HL-60/S4 treated with phorbol 12-myristate 13-acetate at 8.2 ng/mL for 4 days and 3 days (cell line): ENCODE results near the gene ZNF750.

Source experiments
- in situ Hi-C: fragments of 300-500 bp; cut with MboI; formaldehyde crosslinking; loops from 2 replicates; pipeline ENCODE4 v1.15.0; 2022; ENCODE audit warnings: low sequenced_read_pairs

Gene ZNF750

DNA sequence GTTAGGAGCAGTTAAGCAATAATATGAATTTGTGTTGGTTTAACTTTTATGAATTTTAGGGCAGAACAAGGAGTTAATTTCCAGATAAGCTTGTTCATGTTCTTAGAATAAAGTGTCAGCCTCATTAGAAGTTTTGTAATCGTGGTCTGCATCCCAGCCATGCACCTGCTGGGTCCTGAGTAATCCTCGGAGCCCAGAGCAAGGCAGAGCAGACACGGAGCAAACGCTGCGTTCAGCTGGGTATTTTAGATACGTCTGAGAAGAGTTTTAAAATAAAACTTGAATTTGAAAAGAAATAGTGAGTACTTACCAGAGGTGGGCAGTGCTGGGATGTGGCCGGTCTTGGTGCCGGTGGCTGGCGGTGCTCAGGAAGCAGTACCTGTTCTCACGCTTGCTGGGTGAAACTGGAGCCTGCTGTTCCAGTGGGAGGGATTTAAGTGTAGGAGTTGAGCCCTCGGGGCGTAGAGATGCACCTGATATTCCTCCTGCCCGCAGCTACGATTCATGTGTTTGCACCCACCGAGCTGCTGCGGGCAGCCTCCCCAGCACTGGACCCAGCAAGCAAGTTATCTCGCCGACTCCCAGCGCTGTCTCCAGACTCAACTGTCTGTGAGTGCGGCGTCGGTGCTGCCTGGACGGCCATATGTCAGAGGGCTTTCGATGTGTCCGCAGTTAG lies at the start of gene ZNF750:
Gene ZNF750 (minus strand): TSS at position 406 of the 676 bp plus-strand sequence. CDS start 7,568 bp downstream, outside the sequence.
- in situ Hi-C loops: no loop called here

DNA sequence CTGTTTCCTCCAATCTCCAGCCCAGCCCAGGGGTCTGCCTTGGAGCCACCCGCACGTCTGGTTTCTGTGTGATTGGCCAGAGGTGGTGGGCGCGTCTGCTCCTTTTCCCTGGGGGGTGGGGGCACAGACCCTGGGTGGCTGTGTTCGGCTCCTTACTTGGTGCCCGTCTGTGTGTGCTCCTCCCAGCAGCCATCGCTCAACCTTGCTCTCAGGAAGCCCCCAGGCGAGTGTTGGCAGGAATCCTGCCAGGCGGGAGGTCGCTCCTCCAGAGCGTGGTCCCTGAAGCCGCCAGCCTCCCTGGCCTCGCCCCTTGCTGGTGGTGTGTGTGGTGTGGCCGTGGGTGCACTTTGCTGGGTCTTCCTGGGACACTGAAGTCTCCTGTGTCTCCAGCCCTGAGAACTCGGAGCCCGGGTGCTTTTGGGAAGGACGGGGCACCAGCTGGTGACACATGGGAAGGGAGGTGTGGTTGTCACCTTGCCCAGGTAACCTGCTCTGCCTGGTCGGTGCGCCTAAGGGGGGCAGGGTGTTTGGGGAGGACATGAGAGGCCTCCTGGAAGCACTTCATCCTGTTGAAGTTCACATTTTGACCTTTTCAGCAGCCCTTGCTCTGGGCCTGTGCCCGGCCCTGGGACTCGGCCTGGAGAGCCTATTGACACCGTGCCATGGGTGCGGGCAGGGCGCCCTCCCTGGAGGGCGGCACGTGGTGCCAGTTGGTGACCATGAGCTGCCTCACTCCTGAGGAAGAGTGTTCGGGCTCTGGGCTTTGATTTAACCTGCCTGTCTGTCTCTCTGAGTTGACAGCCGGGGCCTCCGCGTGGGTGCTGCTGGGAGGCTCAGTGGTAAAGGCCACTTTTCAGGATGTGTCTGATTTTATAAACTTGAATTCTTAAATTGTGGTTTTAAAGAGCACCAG lies 49.0 kb upstream of the ZNF750 start:
- in situ Hi-C loops: no loop called here

DNA sequence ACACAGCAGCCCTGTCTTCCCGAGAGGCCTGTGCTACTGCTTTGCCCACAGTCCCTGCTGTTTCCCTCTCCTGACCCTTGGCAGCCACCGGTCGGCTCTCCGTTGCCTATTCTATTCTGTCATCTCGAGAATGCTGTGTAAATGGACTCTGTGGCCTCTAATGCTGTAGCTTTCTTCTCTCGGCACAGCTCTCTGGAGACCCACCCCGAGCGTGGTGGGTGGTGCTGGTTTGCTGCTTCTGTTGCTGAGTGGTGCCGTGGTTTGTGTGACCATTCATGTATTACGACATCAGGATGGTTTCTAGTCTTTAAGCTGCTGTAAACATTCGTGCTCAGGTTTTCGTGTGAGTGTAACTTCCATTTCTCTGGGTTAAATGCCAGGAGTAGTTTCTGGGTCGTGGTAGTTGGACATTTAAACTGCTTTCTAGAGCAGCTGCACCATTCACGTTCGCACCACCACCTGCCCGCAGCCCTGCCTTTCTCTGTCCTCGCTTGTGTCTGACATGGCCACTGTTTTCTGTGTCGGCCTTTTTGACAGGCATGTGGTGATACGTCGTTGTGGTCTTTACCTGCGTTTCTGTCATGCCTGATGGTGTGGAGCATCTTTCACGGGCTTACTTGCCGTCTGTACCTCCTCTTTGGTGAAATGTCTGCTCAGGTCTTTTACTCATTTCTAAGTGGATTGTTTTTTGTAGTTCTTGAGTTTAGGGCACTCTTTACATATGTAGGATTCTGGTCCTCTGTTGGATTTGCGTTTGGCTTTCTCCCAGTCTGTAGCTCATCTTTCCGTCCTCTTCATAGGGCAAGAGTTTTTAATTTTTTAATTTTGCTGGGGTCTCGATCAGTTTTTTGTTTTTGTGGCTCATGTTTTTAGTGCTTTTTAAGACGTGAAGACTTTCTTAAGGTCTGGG lies 47.7 kb upstream of the ZNF750 start:
- in situ Hi-C loops: no loop called here

DNA sequence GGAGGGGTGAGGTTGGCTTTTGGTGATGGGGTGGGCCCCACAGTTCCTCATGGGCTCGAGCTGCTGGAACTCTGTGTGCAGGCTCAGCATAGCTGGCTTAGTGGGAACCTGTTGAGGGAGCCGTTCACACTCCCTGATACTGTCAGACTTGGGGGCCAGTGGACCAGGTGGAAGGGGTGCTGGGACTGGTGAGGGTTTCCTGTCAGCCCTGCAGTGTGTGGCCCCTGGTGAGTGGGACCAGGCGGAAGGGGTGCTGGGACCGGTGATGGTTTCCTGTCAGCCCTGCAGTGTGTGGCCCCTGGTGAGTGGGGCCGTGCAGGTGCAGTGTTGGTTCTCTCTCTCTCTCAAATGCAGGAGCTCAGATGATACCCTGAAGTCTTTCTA lies 45.1 kb upstream of the ZNF750 start:
- in situ Hi-C loops: no loop called here

DNA sequence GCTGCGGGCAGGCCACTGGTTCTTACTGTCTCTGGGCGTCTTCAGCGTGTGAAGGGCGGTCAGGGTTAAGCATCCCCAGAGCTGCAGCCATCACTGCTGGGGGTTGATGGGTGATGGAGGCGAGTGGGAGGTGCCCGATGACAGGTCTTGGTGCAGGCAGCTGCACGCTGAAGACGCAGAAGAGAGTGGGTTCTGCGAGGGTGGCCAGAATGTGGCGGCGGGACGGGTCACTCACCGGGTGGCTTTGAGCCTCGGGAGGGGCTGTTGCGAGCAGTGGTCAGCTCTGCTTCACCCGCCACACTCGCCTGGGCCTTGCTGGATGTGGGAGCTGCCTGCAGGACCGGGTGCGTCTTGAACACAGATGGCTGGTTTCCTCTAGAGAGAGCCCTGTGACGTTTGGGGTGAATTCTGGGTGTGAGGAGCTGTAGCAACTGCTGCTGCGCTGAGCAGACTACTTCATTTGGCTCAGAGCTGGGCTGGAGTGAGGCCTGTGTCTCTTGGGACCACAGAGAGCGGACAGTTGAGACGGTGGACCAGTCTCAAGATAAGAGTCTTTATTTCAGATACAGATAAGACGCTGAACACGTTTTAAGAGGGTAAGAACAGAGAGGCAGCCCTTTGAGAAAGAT lies 44.6 kb upstream of the ZNF750 start:
- in situ Hi-C loops: no loop called here

DNA sequence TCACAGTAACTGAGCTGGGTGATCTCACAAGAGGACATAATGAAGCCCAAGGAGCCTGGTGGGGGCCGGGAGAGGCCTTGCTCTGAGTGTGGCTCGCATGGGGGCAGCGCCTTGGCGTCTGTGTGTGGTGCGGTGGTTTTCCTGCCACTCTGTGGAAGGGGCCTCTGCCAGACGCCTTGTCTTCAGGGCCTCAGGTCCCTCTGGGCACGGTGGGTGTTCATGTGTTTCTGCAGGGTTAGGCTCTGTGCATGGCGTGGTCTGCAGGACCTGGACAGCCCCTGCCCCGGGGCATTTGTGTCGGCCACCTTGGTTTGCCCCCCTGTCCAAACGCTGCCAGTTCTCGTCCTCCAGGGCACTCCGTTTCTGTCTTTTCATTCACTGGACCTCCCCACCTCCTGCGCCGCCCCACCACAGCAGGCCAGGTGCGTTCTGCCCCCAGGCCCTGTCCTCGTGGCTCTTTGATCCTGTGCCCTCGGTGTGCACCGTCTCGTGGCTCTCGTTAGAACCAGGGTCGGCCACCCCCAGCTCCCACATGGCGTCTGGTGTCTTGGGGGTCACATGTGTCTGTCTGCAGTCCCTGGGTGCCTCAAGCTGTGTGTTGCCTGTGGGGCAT lies 43.7 kb upstream of the ZNF750 start:
- in situ Hi-C loops: no loop called here

DNA sequence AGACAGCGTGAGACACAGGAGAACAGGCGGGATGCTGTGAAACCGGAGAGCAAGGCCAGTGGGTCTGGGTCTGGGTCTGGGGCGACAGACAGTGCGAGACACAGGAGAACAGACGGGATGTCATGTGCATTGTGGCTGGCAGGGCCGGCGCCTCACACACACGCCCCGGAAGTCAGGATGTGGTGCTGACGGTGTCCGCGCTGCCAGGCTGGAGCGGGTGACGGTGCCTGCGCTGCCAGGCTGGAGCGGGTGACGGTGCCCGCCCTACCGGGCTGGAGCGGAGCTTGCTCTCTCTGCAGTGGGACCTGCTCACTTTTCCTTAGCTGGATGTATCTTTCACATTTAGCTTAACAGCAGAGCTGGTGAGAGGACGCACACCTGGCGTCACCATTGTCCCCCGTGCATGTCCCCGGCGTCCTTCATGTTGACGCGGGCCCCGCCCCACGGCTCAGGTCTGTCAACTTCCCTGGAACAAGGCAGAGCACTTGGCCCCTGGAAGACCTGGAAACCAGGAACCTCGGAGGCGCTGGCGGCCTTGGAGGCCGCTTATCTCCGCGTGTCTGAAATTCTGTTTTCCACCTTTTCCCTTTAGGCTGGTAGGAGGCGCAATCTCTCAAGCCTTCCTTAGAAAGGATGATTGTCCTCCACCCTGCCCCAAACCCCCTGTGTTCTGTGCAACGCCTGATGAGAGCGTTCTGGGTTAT lies 43.0 kb upstream of the ZNF750 start:
- in situ Hi-C loops: no loop called here

DNA sequence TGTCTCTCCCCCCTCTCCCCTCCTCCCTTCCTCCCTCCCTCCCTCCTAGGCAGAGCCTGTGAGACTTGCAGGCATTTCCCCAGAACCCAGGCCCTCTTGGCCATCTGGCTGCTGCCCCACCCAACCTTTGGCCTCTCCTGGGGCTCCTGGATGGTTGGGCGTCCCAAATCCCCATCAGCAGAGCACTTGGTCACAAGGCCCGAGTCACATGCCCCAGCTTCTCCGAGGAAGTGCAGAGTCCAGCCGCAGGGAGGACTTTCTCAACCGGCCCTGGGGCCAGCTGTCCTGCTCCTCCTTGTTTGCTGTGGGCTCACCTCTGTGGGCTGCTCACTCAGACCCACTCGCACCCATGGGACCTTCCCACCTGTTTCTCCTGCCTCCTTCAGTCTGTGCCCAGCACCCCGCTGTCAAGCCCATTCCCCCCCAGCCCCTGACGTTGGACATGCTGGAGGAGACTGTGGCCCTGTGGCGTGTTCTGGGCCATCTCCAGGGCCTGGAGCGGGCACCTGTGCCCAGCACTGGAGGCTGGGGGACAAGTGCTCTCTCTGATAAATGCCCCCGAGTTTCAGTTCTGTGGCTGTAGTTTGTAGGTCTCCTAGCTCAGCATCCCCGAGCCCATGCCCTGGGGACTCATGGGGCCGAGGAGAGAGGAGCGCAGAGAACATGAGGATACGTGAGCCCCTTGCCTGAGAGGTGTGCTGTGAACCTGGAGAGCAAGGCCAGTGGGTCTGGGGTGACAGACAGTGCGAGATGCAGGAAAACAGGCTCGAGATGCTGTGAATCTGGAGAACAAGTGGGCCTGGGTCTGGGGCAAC lies 42.3 kb upstream of the ZNF750 start:
- in situ Hi-C loops: no loop called here

DNA sequence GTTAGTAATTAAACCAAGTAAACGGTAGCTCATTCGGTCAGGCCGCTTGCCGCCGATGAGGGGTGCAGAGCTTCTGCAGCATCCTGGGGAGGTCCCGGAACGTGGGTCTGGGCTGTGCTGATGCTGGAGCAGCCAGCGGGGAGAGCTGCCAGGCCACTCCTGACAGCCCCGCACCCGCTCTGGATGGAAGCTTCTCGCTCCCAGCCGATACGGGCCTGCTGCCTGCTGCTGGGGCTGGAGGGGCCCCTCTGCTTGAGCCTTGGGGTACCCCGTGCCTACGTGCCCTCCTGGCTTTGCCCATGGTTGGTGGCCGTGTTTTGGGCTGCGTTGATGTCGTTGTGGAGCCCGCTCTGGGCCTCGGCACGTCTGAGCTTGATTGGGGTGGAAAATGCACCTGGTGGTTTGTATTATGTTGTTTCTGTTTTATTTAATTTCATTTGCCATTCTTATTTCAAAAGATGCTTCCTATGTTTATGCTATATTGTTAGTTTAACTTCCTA lies 41.6 kb upstream of the ZNF750 start:
- in situ Hi-C loops: no loop called here

DNA sequence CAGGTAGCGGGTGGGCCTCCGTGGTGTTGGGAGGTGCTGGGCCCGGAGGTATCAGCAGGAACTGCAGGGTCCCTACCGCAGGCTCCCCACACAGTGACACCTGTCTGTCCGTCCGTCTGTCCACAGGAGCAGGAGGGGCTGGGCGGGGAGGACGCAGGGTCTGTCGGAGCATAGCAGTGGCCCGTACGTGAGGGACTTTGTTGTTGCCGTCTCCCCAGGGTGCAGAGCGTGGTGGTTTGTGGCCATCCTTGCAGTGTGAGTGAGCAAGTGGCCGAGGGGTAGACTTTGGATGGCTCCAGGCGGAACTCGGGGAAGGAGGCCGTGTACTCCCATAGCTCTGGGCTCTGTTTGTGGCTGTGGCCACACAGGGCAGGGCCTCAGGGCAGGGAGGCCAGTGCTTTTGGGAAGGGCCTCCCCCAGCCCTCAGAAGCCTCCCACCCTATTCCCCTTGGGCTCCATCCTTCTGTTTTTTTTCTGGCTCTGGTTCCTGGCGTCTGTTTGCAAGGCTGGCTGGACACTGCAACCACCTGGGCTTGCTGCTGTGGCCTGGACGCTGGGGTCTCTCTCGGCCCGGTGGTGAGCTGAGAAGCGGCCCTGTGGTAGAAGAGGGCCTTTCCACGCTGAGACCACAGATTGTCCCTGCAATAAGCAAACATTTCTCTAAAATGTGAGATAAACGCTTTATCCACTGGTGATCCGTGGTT lies 41.0 kb upstream of the ZNF750 start:
- in situ Hi-C loops: no loop called here

DNA sequence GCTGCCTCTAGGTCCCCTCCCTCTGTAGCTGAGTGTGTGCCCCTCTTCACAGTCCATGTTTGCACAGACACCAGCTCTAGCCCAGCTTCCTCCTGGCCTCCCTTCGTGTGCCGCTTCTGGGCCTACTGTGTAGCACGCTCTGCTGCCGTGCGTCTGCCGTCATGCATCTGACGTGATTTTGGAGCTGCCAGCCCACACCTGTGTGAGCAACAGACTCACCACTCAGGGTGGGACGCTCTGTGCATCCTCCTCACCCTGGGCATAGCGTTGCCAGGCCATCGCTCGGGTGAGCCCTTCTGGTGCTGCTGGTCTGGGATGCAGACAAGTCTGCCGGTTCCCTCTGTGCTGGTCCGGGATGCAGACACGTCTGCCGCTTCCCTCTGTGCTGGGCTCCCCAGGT lies 39.4 kb upstream of the ZNF750 start:
- in situ Hi-C loops: no loop called here

DNA sequence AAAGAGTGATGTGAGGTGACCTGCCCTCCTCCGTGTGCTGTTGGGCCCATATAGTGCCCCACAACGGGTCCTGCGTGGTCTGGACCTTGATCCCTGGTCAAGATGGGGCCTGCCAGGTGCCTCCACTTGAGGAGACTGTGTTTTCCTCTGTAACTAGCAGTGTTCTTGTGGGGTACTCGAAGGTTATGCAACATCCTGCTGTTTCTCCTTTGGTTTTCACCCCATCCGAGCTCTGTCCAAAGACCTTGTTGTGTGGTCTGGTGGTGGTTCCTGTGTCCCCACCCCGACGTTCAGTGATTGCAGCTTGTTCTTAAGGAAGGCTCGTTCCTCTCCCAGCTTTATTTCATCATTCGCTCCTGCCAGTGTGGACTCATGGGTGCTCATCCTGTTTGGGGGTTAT lies 38.7 kb upstream of the ZNF750 start:
- in situ Hi-C loops: no loop called here

DNA sequence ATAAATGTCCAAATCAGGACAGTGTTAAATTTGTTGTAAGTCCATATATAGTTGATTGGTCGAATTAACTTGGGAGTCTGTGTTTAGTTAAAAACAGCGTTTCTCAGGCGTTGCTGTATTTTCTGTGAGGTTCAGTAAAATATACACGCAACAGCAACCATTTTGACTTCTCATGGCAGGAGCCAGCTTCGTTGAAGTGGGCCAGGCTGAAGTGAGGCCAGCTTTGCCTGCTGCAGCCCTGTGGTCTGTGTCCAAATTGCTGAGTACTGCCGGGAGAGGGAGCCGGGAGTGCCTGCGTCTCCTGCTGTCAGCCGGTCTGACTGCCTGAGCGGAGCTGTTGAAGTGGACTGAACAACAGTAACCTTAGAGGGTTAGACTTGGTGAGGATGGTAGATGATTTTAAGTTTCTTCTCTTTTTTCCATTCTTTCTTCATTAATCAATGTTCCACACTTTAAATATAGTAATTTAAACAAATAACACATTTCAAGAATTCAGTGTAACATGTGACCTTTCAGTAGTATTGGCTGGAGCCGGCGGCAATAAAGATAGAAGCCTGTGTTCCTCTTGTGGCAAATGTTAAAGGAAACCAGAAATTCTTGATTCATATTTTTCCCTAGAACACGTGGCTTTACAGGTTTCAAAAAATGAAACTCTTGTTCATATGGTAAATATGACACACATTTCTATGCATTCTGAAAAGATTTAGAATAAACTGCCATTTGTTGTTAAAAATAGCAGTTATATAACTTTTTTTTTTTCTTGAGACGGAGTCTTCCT lies 37.0 kb upstream of the ZNF750 start:
- in situ Hi-C loops: no loop called here

DNA sequence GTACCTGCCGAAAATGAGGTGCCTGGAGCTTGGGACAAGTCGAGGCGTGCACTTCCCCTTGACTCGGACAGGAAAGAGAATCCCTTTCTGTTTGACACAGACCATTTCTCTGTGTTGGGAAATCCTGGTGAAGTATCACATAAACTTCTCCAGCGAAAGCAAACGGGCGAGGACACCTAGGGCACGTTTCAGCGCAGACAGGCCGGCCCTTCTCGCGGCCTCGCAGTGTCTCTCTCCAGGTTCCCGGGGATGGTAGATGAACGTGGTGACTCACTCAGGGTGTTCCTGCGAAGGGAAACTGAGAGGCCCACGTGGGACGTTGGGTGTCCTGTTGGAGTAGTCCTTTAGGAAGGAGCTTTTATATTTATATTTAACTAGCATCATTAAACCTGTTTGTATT lies 36.3 kb upstream of the ZNF750 start:
- in situ Hi-C loops: no loop called here

DNA sequence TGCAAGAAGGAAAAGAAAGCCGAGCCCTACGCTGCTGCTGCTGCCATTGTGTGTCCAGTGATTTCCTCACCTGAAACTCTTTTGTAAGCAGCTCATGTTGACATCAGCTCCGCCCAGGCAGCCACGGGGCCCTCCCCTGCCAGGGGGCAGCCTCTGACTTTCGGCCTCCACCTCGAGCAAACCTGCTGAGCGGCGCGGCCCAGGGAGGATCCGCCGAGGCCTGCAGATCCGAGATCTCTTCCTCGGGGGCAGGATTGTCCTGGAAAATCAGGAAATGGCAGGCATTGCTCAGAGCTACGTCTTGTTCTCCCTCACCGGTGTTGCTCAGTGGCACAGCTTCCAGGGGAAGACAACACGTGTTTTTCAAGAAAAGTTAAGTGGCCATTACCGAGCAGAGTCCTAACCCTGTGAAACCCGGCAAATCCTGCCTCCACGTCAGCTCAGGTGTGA lies 35.6 kb upstream of the ZNF750 start:
- in situ Hi-C loops: no loop called here

DNA sequence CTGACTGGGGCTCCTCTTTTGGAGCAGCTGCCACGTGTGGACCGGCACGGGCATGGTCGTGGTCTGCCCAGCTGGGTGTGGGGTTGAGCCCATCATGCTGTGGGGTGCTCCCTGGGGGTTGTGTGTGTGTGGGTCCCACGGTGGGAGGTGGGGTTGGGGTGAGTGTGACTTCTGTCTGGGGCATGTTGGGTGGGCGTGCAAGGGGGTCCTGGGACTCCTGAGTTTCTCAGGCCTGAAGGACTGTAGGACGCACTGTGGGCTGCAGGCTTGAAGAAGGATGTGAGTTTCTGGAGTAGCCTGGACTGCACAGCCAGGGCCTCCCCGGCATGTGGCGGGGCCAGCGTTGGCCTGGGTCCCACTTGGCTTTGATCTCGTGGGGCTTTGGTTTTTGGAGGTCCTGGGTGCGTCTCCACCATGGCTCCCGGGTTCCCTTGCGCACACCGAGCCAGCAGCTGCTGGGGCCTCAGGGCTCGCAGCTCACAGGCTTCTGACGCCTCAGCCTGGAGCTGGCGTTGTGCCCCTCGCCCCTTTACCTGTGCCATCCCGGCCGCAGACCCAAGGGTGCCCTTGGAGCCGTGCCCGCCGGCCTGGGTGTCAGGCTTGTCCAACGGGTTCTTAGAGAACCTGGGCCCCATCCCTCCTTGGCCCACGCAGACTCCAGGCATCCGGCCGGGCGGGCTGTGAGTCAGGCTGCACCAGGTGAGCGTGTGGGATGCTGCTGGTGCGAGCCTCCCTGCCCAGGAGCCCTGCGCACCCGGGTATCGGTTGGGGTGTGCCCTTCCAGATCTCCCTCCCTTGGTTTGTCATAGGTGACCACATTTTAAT lies 34.4 kb upstream of the ZNF750 start:
- in situ Hi-C loops: no loop called here
